ENCODE measurements around the gene PLEKHA1.

PLEKHA1 gene

GRCh38 chr10:122402548-122403131 lies 28.1 kb downstream of the PLEKHA1 start:
- Histone ChIP-seq H3K27ac (ENCODE audit: low read length) (no peak overlapping the region), H3K79me2 (ENCODE audit: low read length) (no peaks in the 10 kb centered on the region), H3K4me3 (ENCODE audit: low read length) (no peak overlapping the region), H3K4me2 (ENCODE audit: low read length) (no peak overlapping the region), H4K20me1 (ENCODE audit: insufficient read depth, low read length) (no peaks in the 10 kb centered on the region), H3K9ac (ENCODE audit: low read length) (no peak overlapping the region), H3K27me3 (ENCODE audit: low read depth, low read length) (peaks cover 18% of the 10 kb centered on the region), H2AFZ (ENCODE audit: low read depth, low read length) (no peak overlapping the region), H3K36me3 (replicated peaks; ENCODE audit: low read depth, low read length) (no peaks in the 10 kb centered on the region), H3K4me1 (ENCODE audit: low read length) (peaks cover 6% of the 10 kb centered on the region; the same call in 1 of the 2 replicates), H3K9me3 (ENCODE audit: insufficient read depth, low read length) (no peaks in the 10 kb centered on the region)
- TF ChIP-seq, protein P1, sequence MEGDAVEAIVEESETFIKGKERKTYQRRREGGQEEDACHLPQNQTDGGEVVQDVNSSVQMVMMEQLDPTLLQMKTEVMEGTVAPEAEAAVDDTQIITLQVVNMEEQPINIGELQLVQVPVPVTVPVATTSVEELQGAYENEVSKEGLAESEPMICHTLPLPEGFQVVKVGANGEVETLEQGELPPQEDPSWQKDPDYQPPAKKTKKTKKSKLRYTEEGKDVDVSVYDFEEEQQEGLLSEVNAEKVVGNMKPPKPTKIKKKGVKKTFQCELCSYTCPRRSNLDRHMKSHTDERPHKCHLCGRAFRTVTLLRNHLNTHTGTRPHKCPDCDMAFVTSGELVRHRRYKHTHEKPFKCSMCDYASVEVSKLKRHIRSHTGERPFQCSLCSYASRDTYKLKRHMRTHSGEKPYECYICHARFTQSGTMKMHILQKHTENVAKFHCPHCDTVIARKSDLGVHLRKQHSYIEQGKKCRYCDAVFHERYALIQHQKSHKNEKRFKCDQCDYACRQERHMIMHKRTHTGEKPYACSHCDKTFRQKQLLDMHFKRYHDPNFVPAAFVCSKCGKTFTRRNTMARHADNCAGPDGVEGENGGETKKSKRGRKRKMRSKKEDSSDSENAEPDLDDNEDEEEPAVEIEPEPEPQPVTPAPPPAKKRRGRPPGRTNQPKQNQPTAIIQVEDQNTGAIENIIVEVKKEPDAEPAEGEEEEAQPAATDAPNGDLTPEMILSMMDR (IDR thresholded peaks at IDR 0.05; ENCODE audit: low read depth, low read length) = no peak
- no peak for TF ChIP-seq EZH2phosphoT487 (IDR thresholded peaks at IDR 0.05; ENCODE audit: low read depth)

GRCh38 chr10:122404576-122404975 lies 30.1 kb downstream of the PLEKHA1 start:
- H3K4me3 ChIP-seq (ENCODE audit: low read length) = no peak overlapping the region
- peaks cover 6% of the 10 kb centered on the region; the same call in 1 of the 2 replicates for H3K4me1 ChIP-seq (ENCODE audit: low read length)
- H3K9me3 ChIP-seq (ENCODE audit: insufficient read depth, low read length) = no peaks in the 10 kb centered on the region
- H4K20me1 ChIP-seq (ENCODE audit: insufficient read depth, low read length) = no peaks in the 10 kb centered on the region
- TF ChIP-seq, protein P1 (IDR thresholded peaks at IDR 0.05; ENCODE audit: low read depth, low read length) = no peak
- TF ChIP-seq EZH2phosphoT487 (IDR thresholded peaks at IDR 0.05; ENCODE audit: low read depth) = no peak
- H3K79me2 ChIP-seq (ENCODE audit: low read length) = no peaks in the 10 kb centered on the region
- H3K27me3 ChIP-seq (ENCODE audit: low read depth, low read length) = peaks cover 18% of the 10 kb centered on the region
- H3K9ac ChIP-seq (ENCODE audit: low read length) = no peak overlapping the region
- no peak overlapping the region for H3K4me2 ChIP-seq (ENCODE audit: low read length)
- H3K36me3 ChIP-seq (replicated peaks; ENCODE audit: low read depth, low read length) = no peaks in the 10 kb centered on the region
- no peak overlapping the region for H3K27ac ChIP-seq (ENCODE audit: low read length)
- no peak overlapping the region for H2AFZ ChIP-seq (ENCODE audit: low read depth, low read length)

DNA sequence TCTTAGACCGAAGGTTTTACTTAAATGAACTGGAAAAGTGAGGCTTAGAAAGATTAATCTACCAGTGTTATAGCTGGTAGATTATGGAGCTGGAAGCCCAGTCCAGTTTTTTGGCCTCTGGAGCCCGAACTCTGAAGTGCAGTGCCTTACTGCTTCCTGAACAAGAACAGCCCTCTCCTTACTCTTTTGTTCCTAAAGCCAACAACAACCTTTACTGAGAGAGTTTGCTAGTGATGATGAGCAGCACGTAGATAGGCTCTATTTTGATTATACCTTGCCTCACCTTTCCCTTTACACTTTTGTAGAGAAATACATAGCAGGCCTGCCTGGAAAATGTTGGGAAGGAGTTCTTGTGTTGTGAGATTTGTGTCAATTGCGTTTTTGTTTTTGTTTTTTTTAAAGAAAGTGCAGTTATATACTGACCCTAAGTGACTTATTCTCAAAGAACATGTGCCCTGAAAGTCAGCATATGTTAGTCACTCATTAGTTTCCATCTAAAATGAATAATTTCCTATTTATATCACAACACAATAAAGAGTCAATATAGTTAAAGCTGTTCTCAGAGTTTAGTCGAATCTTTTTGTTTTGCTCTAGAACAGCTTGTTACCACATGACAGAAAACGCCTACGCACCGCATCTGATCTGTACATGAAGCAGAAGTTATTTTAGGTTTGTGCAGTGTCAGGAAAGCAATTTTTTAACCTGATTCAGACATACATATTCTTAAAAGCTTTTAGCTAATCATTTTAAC lies 33.0 kb downstream of the PLEKHA1 start:
- Histone ChIP-seq H3K9ac (ENCODE audit: low read length) (no peak overlapping the region), H3K4me1 (ENCODE audit: low read length) (peaks cover 4% of the 10 kb centered on the region; the same call in 1 of the 2 replicates), H3K27ac (ENCODE audit: low read length) (no peak overlapping the region), H3K79me2 (ENCODE audit: low read length) (no peaks in the 10 kb centered on the region), H3K27me3 (ENCODE audit: low read depth, low read length) (peaks cover 16% of the 10 kb centered on the region; the same call in 1 of the 2 replicates), H4K20me1 (ENCODE audit: insufficient read depth, low read length) (no peaks in the 10 kb centered on the region), H3K4me2 (ENCODE audit: low read length) (no peak overlapping the region), H3K9me3 (ENCODE audit: insufficient read depth, low read length) (no peaks in the 10 kb centered on the region), H3K36me3 (replicated peaks; ENCODE audit: low read depth, low read length) (no peaks in the 10 kb centered on the region), H2AFZ (ENCODE audit: low read depth, low read length) (no peak overlapping the region), H3K4me3 (ENCODE audit: low read length) (no peak overlapping the region)
- TF ChIP-seq, protein P1 (IDR thresholded peaks at IDR 0.05; ENCODE audit: low read depth, low read length) = no peak
- no peak for TF ChIP-seq EZH2phosphoT487 (IDR thresholded peaks at IDR 0.05; ENCODE audit: low read depth)

DNA sequence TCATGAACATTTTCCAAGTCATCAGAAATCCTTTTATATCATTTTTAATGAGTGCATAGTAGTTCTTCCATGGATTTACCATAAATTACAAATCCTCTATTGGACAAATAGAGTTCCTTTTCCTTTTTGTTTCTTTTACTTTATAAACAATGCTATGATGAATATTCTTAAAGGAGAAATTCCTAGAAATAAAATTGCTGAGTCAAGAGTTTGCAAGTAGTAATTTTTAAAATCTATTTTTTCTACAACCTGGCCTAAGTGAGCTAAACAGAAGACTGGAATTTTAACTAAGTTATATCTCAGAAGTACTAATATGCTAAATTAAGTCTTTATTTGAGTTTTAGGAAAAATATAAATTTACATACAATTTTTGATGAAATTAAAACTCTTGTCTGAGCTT lies 38.8 kb downstream of the PLEKHA1 start:
- H3K4me2 ChIP-seq (ENCODE audit: low read length) = no peak overlapping the region
- H3K4me1 ChIP-seq (ENCODE audit: low read length) = no peaks in the 10 kb centered on the region
- no peaks in the 10 kb centered on the region for H4K20me1 ChIP-seq (ENCODE audit: insufficient read depth, low read length)
- no peak overlapping the region for H2AFZ ChIP-seq (ENCODE audit: low read depth, low read length)
- no peak for TF ChIP-seq EZH2phosphoT487 (IDR thresholded peaks at IDR 0.05; ENCODE audit: low read depth)
- TF ChIP-seq, protein P1 (IDR thresholded peaks at IDR 0.05; ENCODE audit: low read depth, low read length) = no peak
- H3K9ac ChIP-seq (ENCODE audit: low read length) = no peak overlapping the region
- 0 out of 2 replicates have a peak, but pooled peaks cover 8% of the 10 kb centered on the region for H3K27me3 ChIP-seq (ENCODE audit: low read depth, low read length)
- no peaks in the 10 kb centered on the region for H3K79me2 ChIP-seq (ENCODE audit: low read length)
- H3K9me3 ChIP-seq (ENCODE audit: insufficient read depth, low read length) = no peaks in the 10 kb centered on the region
- H3K36me3 ChIP-seq (replicated peaks; ENCODE audit: low read depth, low read length) = no peaks in the 10 kb centered on the region
- H3K4me3 ChIP-seq (ENCODE audit: low read length) = no peak overlapping the region
- no peak overlapping the region for H3K27ac ChIP-seq (ENCODE audit: low read length)
